GM12873 (cell line): ENCODE results near the gene TMPRSS2.

Source experiments
- TF ChIP-seq, protein P1 (sequence below): IDR thresholded peaks from 2 replicates; pipeline ENCODE4 v1.5.1; 2012; ENCODE audit warnings: low read depth, mild to moderate bottlenecking, moderate library complexity, low read length, control low read depth; ENCODE audit not compliant: insufficient read depth; ENCODE audit errors: missing control alignments

The TMPRSS2 gene

DNA sequence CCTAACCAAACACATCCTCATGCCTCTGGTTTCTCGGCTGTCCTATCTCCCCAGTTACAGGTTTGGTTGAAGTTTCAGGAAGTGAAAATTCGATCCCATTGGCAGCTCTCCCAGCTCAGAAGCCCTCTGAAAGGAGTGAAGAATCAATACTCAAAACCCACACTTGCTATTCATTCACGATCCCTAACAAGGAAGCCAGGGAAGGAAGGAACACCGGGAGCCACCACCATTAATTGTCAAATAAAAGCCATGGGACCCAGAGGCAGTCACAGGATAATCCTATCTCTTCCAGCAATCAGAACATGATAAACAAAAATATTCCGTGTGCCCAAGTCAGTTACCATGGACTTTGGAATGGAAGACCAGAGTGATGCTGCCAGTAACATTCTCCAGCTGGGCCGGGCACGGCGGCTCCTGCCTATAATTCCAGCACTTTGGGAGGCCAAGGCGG, 7.0 kb downstream of the TMPRSS2 start:
- TF ChIP-seq, protein P1, sequence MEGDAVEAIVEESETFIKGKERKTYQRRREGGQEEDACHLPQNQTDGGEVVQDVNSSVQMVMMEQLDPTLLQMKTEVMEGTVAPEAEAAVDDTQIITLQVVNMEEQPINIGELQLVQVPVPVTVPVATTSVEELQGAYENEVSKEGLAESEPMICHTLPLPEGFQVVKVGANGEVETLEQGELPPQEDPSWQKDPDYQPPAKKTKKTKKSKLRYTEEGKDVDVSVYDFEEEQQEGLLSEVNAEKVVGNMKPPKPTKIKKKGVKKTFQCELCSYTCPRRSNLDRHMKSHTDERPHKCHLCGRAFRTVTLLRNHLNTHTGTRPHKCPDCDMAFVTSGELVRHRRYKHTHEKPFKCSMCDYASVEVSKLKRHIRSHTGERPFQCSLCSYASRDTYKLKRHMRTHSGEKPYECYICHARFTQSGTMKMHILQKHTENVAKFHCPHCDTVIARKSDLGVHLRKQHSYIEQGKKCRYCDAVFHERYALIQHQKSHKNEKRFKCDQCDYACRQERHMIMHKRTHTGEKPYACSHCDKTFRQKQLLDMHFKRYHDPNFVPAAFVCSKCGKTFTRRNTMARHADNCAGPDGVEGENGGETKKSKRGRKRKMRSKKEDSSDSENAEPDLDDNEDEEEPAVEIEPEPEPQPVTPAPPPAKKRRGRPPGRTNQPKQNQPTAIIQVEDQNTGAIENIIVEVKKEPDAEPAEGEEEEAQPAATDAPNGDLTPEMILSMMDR = no peak

DNA sequence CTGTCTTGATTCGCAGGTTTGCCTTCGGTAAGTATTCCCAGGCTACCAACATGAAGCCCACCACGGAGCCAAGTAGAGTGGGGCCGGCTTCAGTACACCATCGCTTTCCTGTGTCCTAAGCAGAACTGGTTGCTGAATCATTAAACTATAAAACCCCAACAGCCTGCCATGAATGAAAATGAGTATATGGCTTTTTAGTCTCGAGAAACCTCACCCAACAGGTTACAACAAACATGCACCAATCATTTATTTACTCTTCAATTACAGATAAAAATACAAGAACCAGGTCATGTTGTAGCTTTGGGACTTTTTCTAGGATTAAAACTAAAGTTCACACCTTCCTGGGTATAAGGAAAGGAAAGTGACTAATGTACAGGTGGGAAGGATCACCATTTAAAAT, 7.6 kb downstream of the TMPRSS2 start:
- TF ChIP-seq, protein P1 = no peak

DNA sequence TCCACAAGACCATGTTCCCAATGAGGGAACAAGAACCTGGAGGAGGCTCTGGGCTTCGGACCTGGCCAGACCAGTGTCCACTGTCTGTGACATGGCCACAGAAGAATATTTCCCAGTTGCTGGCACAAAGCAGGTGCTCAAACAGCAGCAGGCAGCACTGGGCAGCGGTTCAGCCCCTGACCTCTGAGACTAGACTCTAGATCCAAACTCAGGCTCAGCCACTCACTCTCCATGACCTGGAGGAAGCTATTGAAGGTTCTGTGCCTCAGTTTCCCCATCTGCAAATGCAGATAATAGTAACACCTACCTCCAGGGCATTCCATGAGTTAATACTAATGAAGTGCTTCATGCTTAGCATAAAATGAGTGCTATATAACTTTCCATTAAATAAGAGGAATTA, 8.0 kb downstream of the TMPRSS2 start:
- TF ChIP-seq, protein P1 = no peak

DNA sequence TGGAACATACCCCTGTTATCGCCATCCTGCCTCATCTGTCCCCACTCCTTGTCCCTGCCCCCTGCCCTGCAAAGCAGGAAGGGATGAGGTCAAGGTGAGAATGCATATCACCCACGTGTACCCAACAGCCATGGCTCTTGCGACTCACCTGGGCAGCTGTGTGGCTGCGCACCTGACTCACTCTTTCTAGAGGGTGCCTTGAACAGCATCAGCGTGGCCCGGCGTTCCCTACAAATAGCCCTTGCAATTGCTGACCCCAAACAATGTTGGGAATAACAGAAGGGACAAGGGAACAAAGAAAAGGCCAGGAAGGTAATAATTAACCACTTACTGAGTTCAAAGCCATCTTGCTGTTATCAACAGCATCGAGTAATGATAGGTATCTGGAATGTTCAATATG, 10.2 kb downstream of the TMPRSS2 start:
- TF ChIP-seq, protein P1 = no peak

DNA sequence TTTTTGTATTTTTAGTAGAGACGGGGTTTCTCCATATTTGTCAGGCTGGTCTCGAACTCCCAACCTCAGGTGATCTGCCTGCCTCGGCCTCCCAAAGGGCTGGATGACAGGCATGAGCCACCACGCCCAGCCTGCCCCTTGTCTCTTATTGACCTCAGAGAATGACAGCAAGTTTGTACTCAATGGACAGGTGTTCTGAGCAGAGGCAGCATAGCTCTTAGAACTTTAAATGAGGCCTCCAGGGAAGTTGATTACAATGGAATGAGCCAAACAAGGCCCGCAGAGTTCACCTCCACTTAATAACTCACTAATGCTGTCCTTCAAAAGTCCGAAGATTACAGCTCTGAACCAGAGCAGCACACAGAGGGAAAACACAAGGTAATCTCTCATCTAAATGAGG, 10.9 kb downstream of the TMPRSS2 start:
- TF ChIP-seq, protein P1 = no peak

DNA sequence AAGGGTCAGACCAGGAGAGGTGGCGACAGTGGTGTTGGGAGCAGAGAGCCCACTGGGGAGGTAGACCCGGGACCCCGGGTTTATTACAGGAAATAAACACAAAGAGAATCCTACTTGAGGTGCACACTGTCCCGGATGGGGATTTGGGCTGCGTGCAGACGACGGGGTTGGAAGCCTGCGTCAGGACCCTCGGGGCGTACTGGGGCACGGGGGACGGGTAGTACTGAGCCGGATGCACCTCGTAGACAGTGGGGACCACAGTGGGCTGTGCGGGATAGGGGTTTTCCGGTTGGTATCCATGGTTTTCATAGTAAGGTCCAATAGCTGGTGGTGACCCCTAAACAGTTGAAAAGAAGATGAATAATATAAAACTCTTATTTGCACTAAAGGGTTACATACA, 13.7 kb downstream of the TMPRSS2 start:
- TF ChIP-seq, protein P1 = no peak

DNA sequence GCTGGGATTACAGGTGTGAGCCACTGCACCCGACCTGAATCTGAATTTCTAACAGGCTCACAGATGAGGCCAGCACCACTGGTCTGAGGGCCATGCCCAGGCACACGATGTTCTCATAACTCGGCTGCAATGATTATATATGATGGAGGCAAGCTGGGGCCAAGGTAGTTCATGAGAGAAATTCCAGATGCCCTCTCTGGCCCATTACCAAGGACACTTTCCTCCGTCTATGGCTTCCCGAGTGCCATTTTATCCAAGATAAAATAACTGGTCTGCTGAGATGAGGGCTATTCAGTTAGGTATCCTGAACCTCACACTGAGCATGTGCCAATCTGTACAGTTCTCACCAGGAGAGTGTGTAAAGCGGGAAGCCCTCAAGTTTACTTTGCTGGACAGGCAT, 16.5 kb downstream of the TMPRSS2 start:
- TF ChIP-seq, protein P1 = no peak
